ENCODE results near the gene PCSK9.
"Not testable (repeated sequence)": the region's sequence is repeated elsewhere in the genome, so short reads cannot be mapped to it uniquely, and the experiment has no call there.

PCSK9 gene

GRCh38 chr1:55081905-55082296 lies 42.6 kb downstream of the PCSK9 start:
- no peak for DNase-seq

GRCh38 chr1:55084257-55084656 lies 44.9 kb downstream of the PCSK9 start:
- no peak for DNase-seq

- DNase-seq = no peak
Observed at GRCh38 chr1:55087439-55087838, 48.1 kb downstream of the PCSK9 start.

GRCh38 chr1:55088413-55088812 lies 49.1 kb downstream of the PCSK9 start:
- no peak for DNase-seq

- no peak for DNase-seq
Observed at GRCh38 chr1:55089683-55090082, 50.3 kb downstream of the PCSK9 start.

- no peak for DNase-seq
Observed at GRCh38 chr1:55092475-55092874, 53.1 kb downstream of the PCSK9 start.

GRCh38 chr1:55095095-55095494 lies 55.7 kb downstream of the PCSK9 start:
- no peak for DNase-seq

GRCh38 chr1:55103891-55104290 lies 64.5 kb downstream of the PCSK9 start:
- DNase-seq = no peak

GRCh38 chr1:55107101-55107500 lies 67.8 kb downstream of the PCSK9 start:
- DNase-seq = no peak

- not testable (repeated sequence) for DNase-seq
Observed at GRCh38 chr1:55109005-55109404, 69.7 kb downstream of the PCSK9 start.
